SU-DHL-6 (cell line): ENCODE data around the gene HYCC1.
A peak's percentile ranks its signal among the peaks of the same experiment; 100 is the strongest.

ENCODE experiments used
- H2AFZ ChIP-seq: fragments of 200-600 bp; sonication (generic); 2 replicates; pipeline ENCODE4 v1.6.1; 2014; ENCODE audit warnings: low read depth, mild to moderate bottlenecking, moderate library complexity, mixed read lengths, antibody characterized with exemption, low read length; ENCODE audit not compliant: severe bottlenecking
- H3F3A ChIP-seq: fragments of 200-600 bp; shearing (Covaris generic); 2 replicates; pipeline ENCODE4 v1.6.0; 2016; ENCODE audit warnings: antibody characterized with exemption, mild to moderate bottlenecking; ENCODE audit not compliant: insufficient read depth
- H3K27ac ChIP-seq: fragments of 200-600 bp; sonication (generic); 2 replicates; pipeline ENCODE4 v1.5.1; 2016; ENCODE audit warnings: low read depth, mild to moderate bottlenecking, low read length, moderate library complexity, mixed read lengths
- H3K27me3 ChIP-seq: fragments of 200-600 bp; sonication (generic), shearing (Covaris generic); 2 replicates; pipeline ENCODE4 v1.6.0; 2014; ENCODE audit warnings: mild to moderate bottlenecking, low read length
- H3K36me3 ChIP-seq: fragments of 200-600 bp; sonication (generic); 2 replicates; pipeline ENCODE4 v1.6.1; 2014; ENCODE audit warnings: mild to moderate bottlenecking, low read length, mixed read lengths
- H3K4me2 ChIP-seq: fragments of 300-600, 200-600 bp; shearing (Covaris generic), sonication (generic); 2 replicates; pipeline ENCODE4 v1.6.0; 2014; ENCODE audit warnings: low read length, low read depth, mild to moderate bottlenecking; ENCODE audit not compliant: poor library complexity, severe bottlenecking
- H3K4me3 ChIP-seq: fragments of 200-600 bp; sonication (generic); 2 replicates; pipeline ENCODE4 v1.5.1; 2014; ENCODE audit warnings: antibody characterized with exemption, low read length, mild to moderate bottlenecking, mixed read lengths; ENCODE audit not compliant: insufficient read depth, poor library complexity, severe bottlenecking
- H3K79me2 ChIP-seq: fragments of 200-600 bp; sonication (generic); 2 replicates; pipeline ENCODE4 v1.6.1; 2014; ENCODE audit warnings: mild to moderate bottlenecking, low read length, moderate library complexity; ENCODE audit not compliant: insufficient read depth
- H3K9ac ChIP-seq: fragments of 200-600 bp; sonication (generic); 2 replicates; pipeline ENCODE4 v1.7.0; 2014; ENCODE audit warnings: mild to moderate bottlenecking, low read length
- H3K9me2 ChIP-seq: fragments of 200-600 bp; sonication (generic); replicated peaks from 2 replicates; pipeline ENCODE4 v1.6.1; 2014; ENCODE audit warnings: low read length; ENCODE audit not compliant: insufficient read depth
- H3K9me3 ChIP-seq: fragments of 200-600 bp; sonication (generic); 2 replicates; pipeline ENCODE4 v1.6.1; 2014; ENCODE audit warnings: low read length, mixed read lengths; ENCODE audit not compliant: insufficient read depth
- H4K20me1 ChIP-seq: fragments of 200-600 bp; sonication (generic); 2 replicates; pipeline ENCODE4 v1.6.1; 2014; ENCODE audit warnings: low read depth, mild to moderate bottlenecking, antibody characterized with exemption, low read length, moderate library complexity, mixed read lengths
- CTCF ChIP-seq: fragments of 200-600 bp; sonication (generic); IDR thresholded peaks from one replicate; pipeline ENCODE4 v1.5.1; 2017; ENCODE audit warnings: antibody characterized with exemption, mild to moderate bottlenecking, low read length, moderate library complexity; ENCODE audit not compliant: insufficient read depth, poor library complexity, severe bottlenecking
- EZH2phosphoT487 ChIP-seq: fragments of 200-600 bp; sonication (generic), shearing (Covaris generic); conservative IDR thresholded peaks from 2 replicates; pipeline ENCODE4 v1.6.1; 2018; ENCODE audit warnings: mild to moderate bottlenecking, antibody characterized with exemption, low read length, moderate library complexity, mixed read lengths

HYCC1 gene

GRCh38 chr7:23012908-23013714 is 819 bp downstream of the HYCC1 start:
- H4K20me1 ChIP-seq: peaks cover 39% of the 10 kb centered on the region
- H3K4me2 ChIP-seq: peak overlapping the region; percentile 81
- peak overlapping the region; percentile 80 for H3K9ac ChIP-seq
- peak; percentile 9 for TF ChIP-seq CTCF
- no peak for TF ChIP-seq EZH2phosphoT487
- no peaks in the 10 kb centered on the region for H3K36me3 ChIP-seq
- no peaks in the 10 kb centered on the region for H3K27me3 ChIP-seq
- peak overlapping the region; percentile 86 for H2AFZ ChIP-seq
- H3K4me3 ChIP-seq: peak overlapping the region; percentile 85
- H3F3A ChIP-seq: peaks cover 12% of the 10 kb centered on the region; the same call in 1 of the 2 replicates
- no peaks in the 10 kb centered on the region for H3K9me3 ChIP-seq
- peaks cover 37% of the 10 kb centered on the region for H3K79me2 ChIP-seq
- H3K9me2 ChIP-seq: no peaks in the 10 kb centered on the region
- H3K27ac ChIP-seq: peak overlapping the region; percentile 46; the same call in 1 of the 2 replicates

GRCh38 chr7:23012186-23012585 is 1.7 kb downstream of the HYCC1 start:
- Histone ChIP-seq H3K79me2 (peaks cover 46% of the 10 kb centered on the region), H4K20me1 (peaks cover 49% of the 10 kb centered on the region), H3K4me3 (peak overlapping the region; percentile 85), H3K27me3 (no peaks in the 10 kb centered on the region), H3K9ac (0 out of 2 replicates have a peak overlapping the region, but pooled peaks have one; percentile 80), H3K27ac (no peak overlapping the region), H2AFZ (no peak overlapping the region), H3K4me2 (peak overlapping the region; percentile 81), H3K9me3 (no peaks in the 10 kb centered on the region), H3K9me2 (no peaks in the 10 kb centered on the region), H3F3A (peaks cover 12% of the 10 kb centered on the region; the same call in 1 of the 2 replicates), H3K36me3 (no peaks in the 10 kb centered on the region)
- no peak for TF ChIP-seq EZH2phosphoT487
- TF ChIP-seq CTCF: no peak

- Histone ChIP-seq H3K27ac (no peak overlapping the region), H3K9me2 (no peaks in the 10 kb centered on the region), H3K4me2 (peak overlapping the region; percentile 81), H3K4me3 (no peak overlapping the region), H3F3A (peaks cover 6% of the 10 kb centered on the region; the same call in 1 of the 2 replicates), H3K79me2 (peaks cover 55% of the 10 kb centered on the region), H2AFZ (no peak overlapping the region), H3K9ac (no peak overlapping the region), H3K36me3 (no peaks in the 10 kb centered on the region), H3K27me3 (no peaks in the 10 kb centered on the region), H4K20me1 (peaks cover 55% of the 10 kb centered on the region), H3K9me3 (no peaks in the 10 kb centered on the region)
- TF ChIP-seq CTCF (no peak), EZH2phosphoT487 (no peak)
These were observed 2.6 kb downstream of the HYCC1 start for GRCh38 chr7:23011222-23011924.
